ENCODE measurements around the gene CRLF1. TPM values are rescaled to one million over a fixed set of nuclear protein-coding genes. Genes with fewer than 3 reads are reported as not detected.

The CRLF1 gene
- total and polyA plus RNA-seq, 2 donors (not counting 1 experiment from before 2014, with no cell fraction given): not detected

DNA sequence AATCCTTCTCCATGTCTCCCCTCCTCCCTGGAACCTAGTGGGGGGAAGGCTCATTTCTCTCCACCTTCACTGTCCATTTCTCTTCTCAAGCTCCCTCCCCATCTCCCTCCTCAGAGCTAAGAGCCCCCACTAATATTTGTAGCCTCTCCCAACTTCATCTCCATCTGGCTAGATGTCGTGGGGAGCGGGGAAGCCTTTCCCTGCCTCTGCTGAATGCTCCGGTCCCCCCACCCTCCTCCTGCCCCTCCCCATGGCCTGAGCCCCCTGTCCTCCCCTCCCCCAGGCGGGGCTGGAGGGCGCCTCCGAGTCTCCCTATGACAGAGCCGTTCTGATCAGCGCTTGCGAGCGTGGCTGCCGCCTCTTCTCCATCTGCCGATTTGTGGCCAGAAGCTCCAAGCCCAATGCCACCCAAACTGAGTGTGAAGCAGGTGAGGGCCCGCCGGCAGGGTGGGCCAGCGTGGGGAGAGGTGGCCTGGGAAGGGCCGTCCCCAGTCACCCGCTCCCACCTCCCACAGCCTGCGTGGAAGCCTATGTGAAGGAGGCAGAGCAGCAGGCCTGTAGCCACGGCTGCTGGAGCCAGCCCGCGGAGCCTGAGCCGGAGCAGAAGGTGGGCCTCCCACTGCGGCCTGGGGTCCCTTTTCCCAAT, 7.1 kb upstream of the CRLF1 start:
- peak overlapping the region; percentile 85 for H3K4me3 Mint-ChIP-seq
- peaks cover 0 to 87% (median 52%) of the 10 kb centered on the region in 4 experiments for H3K27me3 ChIP-seq (replicated peaks in 1 of 4; ENCODE audit: control extremely low read depth in 1 of 4, control insufficient read depth in 3 of 4, insufficient read depth in 4 of 4, low read length in 3 of 4)
- H3K4me2 ChIP-seq (replicated peaks; ENCODE audit: low read depth, low read length, poor library complexity, severe bottlenecking): peak overlapping the region; percentile 97
- H3K27me3 Mint-ChIP-seq: peaks cover 61% of the 10 kb centered on the region
- ChIA-PET POLR2A (interaction anchor here (0.5 kb wide), 1 partner anchor 237 kb away, joined by 3 read pairs; no protein-coding TSS in a partner anchor), CTCF (interaction anchor here (1.3 to 1.7 kb wide), 2 partner anchors 11 to 219 kb away, joined by 3 to 6 read pairs; no protein-coding TSS in a partner anchor)
- TF ChIP-seq, protein P1, sequence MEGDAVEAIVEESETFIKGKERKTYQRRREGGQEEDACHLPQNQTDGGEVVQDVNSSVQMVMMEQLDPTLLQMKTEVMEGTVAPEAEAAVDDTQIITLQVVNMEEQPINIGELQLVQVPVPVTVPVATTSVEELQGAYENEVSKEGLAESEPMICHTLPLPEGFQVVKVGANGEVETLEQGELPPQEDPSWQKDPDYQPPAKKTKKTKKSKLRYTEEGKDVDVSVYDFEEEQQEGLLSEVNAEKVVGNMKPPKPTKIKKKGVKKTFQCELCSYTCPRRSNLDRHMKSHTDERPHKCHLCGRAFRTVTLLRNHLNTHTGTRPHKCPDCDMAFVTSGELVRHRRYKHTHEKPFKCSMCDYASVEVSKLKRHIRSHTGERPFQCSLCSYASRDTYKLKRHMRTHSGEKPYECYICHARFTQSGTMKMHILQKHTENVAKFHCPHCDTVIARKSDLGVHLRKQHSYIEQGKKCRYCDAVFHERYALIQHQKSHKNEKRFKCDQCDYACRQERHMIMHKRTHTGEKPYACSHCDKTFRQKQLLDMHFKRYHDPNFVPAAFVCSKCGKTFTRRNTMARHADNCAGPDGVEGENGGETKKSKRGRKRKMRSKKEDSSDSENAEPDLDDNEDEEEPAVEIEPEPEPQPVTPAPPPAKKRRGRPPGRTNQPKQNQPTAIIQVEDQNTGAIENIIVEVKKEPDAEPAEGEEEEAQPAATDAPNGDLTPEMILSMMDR (IDR thresholded peaks at IDR 0.05): no peak
- no peak for TF ChIP-seq EZH2 (IDR thresholded peaks at IDR 0.05; ENCODE audit: borderline replicate concordance, insufficient read depth, low read depth, low read length, poor library complexity, severe bottlenecking)
- peaks cover 28% of the 10 kb centered on the region for H3K4me1 Mint-ChIP-seq
- peak overlapping the region; percentile 69 for H3K9ac ChIP-seq (ENCODE audit: low read length)
- 26% methylated on average over 23 of the region's 23 CpGs for WGBS (ENCODE audit: insufficient coverage)
- no peaks in the 10 kb centered on the region for H4K20me1 ChIP-seq (ENCODE audit: control insufficient read depth, insufficient read depth, low read length, poor library complexity, severe bottlenecking)
- H3K36me3 ChIP-seq (replicated peaks in 1 of 2; ENCODE audit: control extremely low read depth in 1 of 2, control insufficient read depth in 1 of 2, extremely low read depth in 1 of 2, insufficient read depth in 2 of 2, low read length in 1 of 2): no peaks in the 10 kb centered on the region
- H3K27ac ChIP-seq (ENCODE audit: low read length in 2 of 2): no peak overlapping the region
- intact Hi-C loops (cut with micrococcal nuclease): no loop called here
- H2AFZ ChIP-seq (ENCODE audit: insufficient read depth, low read depth, low read length, poor library complexity, severe bottlenecking): peak overlapping the region; percentile 78
- no peak overlapping the region for H3K4me3 ChIP-seq (ENCODE audit: control extremely low read depth in 1 of 5, extremely low read depth in 1 of 5, insufficient read depth in 1 of 5, low read depth in 2 of 5, low read length in 4 of 5)
- ATAC-seq (ENCODE audit: low read depth): no peak
- no peak overlapping the region for H3K27ac Mint-ChIP-seq
- no peak for DNase-seq
- H3K79me2 ChIP-seq (ENCODE audit: control insufficient read depth, insufficient read depth, low read length): no peaks in the 10 kb centered on the region
- peaks cover 0 to 21% (median 0%) of the 10 kb centered on the region in 3 donors for H3K9me3 ChIP-seq (ENCODE audit: control extremely low read depth in 1 of 3, control insufficient read depth in 2 of 3, insufficient read depth in 1 of 3, low read length in 2 of 3)
- no peaks in the 10 kb centered on the region for H3K9me3 Mint-ChIP-seq (ENCODE audit: insufficient read depth)
- peaks cover 26 to 39% of the 10 kb centered on the region in 2 donors for H3K4me1 ChIP-seq (ENCODE audit: control insufficient read depth in 2 of 2, insufficient read depth in 2 of 2, low read length in 2 of 2)

All from B cell (primary cell).